Mucosa of gallbladder (tissue), 1 donor: Measurements from ENCODE around the gene CNTRL. TPM values are rescaled to one million over a fixed set of nuclear protein-coding genes. Genes with fewer than 3 reads are reported as not detected.
"Not testable (repeated sequence)": the region's sequence is repeated elsewhere in the genome, so short reads cannot be mapped to it uniquely, and the experiment has no call there.

ENCODE experiments used
- DNase-seq: peaks from one replicate; pipeline ENCODE4 v3.0.0-alpha.2; 2020; ENCODE audit warnings: low spot score
- total RNA-seq: library from RNA; stranded (reverse); gene quantifications from one replicate; pipeline ENCODE4 v1.2.1, GENCODE V29; 2021
- donor health status: DM: no; HTN: no; CAD: no.

The CNTRL gene
- total RNA-seq, 1 donor from 2014 or later, result 11.7 TPM

- peak; percentile 27 for DNase-seq
Measured at GRCh38 chr9:121133104-121133816, 58.5 kb downstream of the CNTRL start.

GRCh38 chr9:121135642-121136041 lies 60.9 kb downstream of the CNTRL start:
- no peak for DNase-seq

- no peak for DNase-seq
Measured at GRCh38 chr9:121138561-121138960, 63.8 kb downstream of the CNTRL start.

GRCh38 chr9:121138973-121139372 lies 64.2 kb downstream of the CNTRL start:
- DNase-seq, result no peak

GRCh38 chr9:121140162-121140561 lies 65.4 kb downstream of the CNTRL start:
- no peak for DNase-seq

- no peak for DNase-seq
Measured at GRCh38 chr9:121141306-121141705, 66.6 kb downstream of the CNTRL start.

- no peak for DNase-seq
Measured at GRCh38 chr9:121141706-121142105, 67.0 kb downstream of the CNTRL start.

GRCh38 chr9:121143771-121144170 lies 69.0 kb downstream of the CNTRL start:
- DNase-seq, result no peak

GRCh38 chr9:121144482-121144881 lies 69.7 kb downstream of the CNTRL start:
- DNase-seq, result peak; percentile 14

- DNase-seq, result no peak
Measured at GRCh38 chr9:121150188-121150587, 75.4 kb downstream of the CNTRL start.

- DNase-seq, result no peak
Measured at GRCh38 chr9:121153642-121154041, 78.9 kb downstream of the CNTRL start.

GRCh38 chr9:121154782-121155181 lies 80.0 kb downstream of the CNTRL start:
- no peak for DNase-seq

GRCh38 chr9:121156263-121156731 lies 81.5 kb downstream of the CNTRL start:
- no peak for DNase-seq

- no peak for DNase-seq
Measured at GRCh38 chr9:121157939-121158338, 83.2 kb downstream of the CNTRL start.

- no peak for DNase-seq
Measured at GRCh38 chr9:121160025-121160424, 85.3 kb downstream of the CNTRL start.

GRCh38 chr9:121168052-121168451 lies 93.3 kb downstream of the CNTRL start:
- no peak for DNase-seq

GRCh38 chr9:121169094-121169601 lies 94.4 kb downstream of the CNTRL start:
- peak; percentile 17 for DNase-seq

- no peak for DNase-seq
Measured at GRCh38 chr9:121171236-121171635, 96.5 kb downstream of the CNTRL start.

- no peak for DNase-seq
Measured at GRCh38 chr9:121172726-121173487, 98.2 kb downstream of the CNTRL start.

GRCh38 chr9:121173501-121173900 lies 98.7 kb downstream of the CNTRL start:
- no peak for DNase-seq

- DNase-seq, result peak; percentile 41
Measured at GRCh38 chr9:121178676-121179372, 104.1 kb downstream of the CNTRL start.

- not testable (repeated sequence) for DNase-seq
Measured at GRCh38 chr9:121179373-121179721, 104.6 kb downstream of the CNTRL start.
